Measurements from ENCODE around the gene TREM2. TPM values are rescaled to one million over a fixed set of nuclear protein-coding genes. Genes with fewer than 3 reads are reported as not detected.

TREM2 gene
- total RNA-seq, result not detected

GRCh38 chr6:41162687-41163418 is at the start of gene TREM2:
Gene TREM2, minus strand, starts transcription at chr6:41163116. Its CDS starts 34 bp downstream, at chr6:41163082.

GRCh38 chr6:41200901-41201763 is 38.2 kb upstream of the TREM2 start, which contains the start of gene TREML2:
Gene TREML2, minus strand, starts transcription at chr6:41201149. Its CDS starts 141 bp downstream, at chr6:41201008.

GRCh38 chr6:41153992-41154625 is 8.8 kb downstream of the TREM2 start, which contains the start of gene TREML1:
Gene TREML1, minus strand, starts transcription at chr6:41154347. Its CDS starts 59 bp downstream, at chr6:41154288.

Other genes with a start within 250 kb of the TREM2 start
- gene UNC5CL, start 123.9 kb downstream of the TREM2 start, total RNA-seq, result under 1 TPM; under 0.01 to 0.33 TPM
- gene TSPO2, start 120.6 kb downstream of the TREM2 start, total RNA-seq, result not detected
- not detected for gene APOBEC2, start 109.9 kb downstream of the TREM2 start, total RNA-seq
- gene OARD1, start 90.8 kb downstream of the TREM2 start, total RNA-seq, result 1 to 10 TPM; 8.6 to 10.0 TPM
- gene NFYA, start 90.1 kb downstream of the TREM2 start, total RNA-seq, result 10 to 100 TPM in 1 of 2 donors, 1 to 10 TPM in 1; 9.3 to 12.3 TPM
- gene TREML1, start 8.8 kb downstream of the TREM2 start, total RNA-seq, result not detected
- not detected for gene TREML2, start 38.0 kb upstream of the TREM2 start, total RNA-seq
- gene TREML4, start 65.2 kb upstream of the TREM2 start, total RNA-seq, result not detected
- not detected for gene TREM1, start 123.6 kb upstream of the TREM2 start, total RNA-seq
- not detected for gene NCR2, start 172.5 kb upstream of the TREM2 start, total RNA-seq